ENCODE data around the gene EIF2B5. TPM values are rescaled to one million over a fixed set of nuclear protein-coding genes. Genes with fewer than 3 reads are reported as not detected.
"Not testable (repeated sequence)": the region's sequence is repeated elsewhere in the genome, so short reads cannot be mapped to it uniquely, and the experiment has no call there.

The EIF2B5 gene
- 31.4 TPM for total RNA-seq
- long read RNA-seq, transcript EIF2B5-201 (16 exons, 2,656 nt): major isoform, 113 of 130 reads
- long read RNA-seq, partial matches to known transcripts: 2 of 130 reads
- long read RNA-seq, other reads (novel, unspliced or antisense): 14 of 130 reads

GRCh38 chr3:184135149-184135910 lies at the start of gene EIF2B5:
EIF2B5 (plus strand) TSS chr3:184135358; CDS start chr3:184135386, 28 bp downstream.
- ATAC-seq (ENCODE audit: poor library complexity) (peak; percentile 97), DNase-seq (peak; percentile 95)
- intact Hi-C loops (cut with DNase I): loop anchor here (5.0 to 10.0 kb wide), 2 partner anchors 112 to 241 kb away; partner anchors contain the start of genes ALG3 and EEF1AKMT4

- DNase-seq (no peak), ATAC-seq (ENCODE audit: poor library complexity) (no peak)
- intact Hi-C loops (cut with DNase I): no loop called here
Measured at GRCh38 chr3:184085389-184085852, 49.7 kb upstream of the EIF2B5 start.

DNA sequence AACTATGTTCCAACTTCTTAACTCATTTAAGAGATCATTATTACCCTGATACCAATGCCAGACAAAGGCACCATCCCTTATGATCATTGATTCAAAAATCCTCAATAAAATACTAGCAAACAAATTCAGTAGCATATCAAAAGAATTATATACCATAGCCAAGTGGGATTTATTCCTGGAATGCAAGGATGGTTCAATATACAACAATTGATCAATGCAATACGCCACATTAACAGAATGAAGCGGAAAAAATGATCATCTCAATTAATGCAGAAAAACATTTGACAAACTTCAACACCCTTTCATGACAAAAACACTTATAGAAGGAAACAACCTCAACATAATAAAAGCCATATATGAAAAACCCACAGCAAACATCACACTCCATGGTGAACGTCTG lies 43.0 kb upstream of the EIF2B5 start:
- DNase-seq (no peak), ATAC-seq (ENCODE audit: poor library complexity) (no peak)
- intact Hi-C loops (cut with DNase I): no loop called here

GRCh38 chr3:184096811-184097383 lies 38.3 kb upstream of the EIF2B5 start, which contains the start of gene HTR3E:
HTR3E (plus strand) TSS chr3:184097064; CDS start chr3:184097530, 466 bp downstream.
- no peak for ATAC-seq (ENCODE audit: poor library complexity)
- intact Hi-C loops (cut with DNase I): no loop called here
- DNase-seq: no peak

GRCh38 chr3:184097556-184097955 lies 37.6 kb upstream of the EIF2B5 start:
- ATAC-seq (ENCODE audit: poor library complexity): no peak
- intact Hi-C loops (cut with DNase I): no loop called here
- DNase-seq: no peak

DNA sequence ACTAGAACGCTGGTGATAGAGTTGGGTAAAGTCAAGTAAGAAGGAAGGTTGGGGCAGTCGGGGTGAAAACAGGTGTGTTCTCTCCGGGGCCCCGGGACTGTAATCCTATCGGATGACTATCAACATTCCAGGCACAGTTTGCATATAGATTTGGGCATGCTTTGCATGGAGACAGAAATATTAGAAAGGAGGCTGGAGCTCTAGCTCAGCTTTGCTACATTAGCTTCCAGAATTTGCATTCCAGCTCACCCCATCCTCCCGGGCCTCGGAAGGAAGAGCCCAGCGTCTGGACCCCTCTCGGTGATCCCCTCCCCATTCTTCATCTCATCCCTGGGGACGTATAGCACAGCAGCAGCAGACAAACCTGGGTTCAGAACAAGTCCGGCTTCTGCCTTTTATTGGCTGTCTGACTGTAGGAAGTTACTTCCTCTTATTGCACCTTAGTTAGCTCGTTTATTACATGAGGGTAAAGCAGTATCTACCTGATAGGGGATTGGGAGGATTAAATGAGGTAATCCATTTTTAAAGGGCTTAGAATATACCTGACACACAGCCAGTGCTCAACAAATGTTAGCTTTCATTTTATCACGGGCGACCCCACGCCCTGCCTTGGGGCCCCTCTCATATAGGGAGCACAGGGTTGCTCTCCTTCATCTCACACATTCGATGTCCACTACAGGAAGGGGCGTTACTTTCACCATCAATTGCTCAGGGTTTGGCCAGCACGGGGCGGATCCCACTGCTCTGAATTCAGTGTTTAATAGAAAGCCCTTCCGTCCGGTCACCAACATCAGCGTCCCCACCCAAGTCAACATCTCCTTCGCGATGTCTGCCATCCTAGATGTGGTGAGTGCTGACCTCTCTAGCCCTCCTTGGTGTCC lies 35.1 kb upstream of the EIF2B5 start:
- intact Hi-C loops (cut with DNase I): no loop called here
- DNase-seq (no peak), ATAC-seq (ENCODE audit: poor library complexity) (no peak)

DNA sequence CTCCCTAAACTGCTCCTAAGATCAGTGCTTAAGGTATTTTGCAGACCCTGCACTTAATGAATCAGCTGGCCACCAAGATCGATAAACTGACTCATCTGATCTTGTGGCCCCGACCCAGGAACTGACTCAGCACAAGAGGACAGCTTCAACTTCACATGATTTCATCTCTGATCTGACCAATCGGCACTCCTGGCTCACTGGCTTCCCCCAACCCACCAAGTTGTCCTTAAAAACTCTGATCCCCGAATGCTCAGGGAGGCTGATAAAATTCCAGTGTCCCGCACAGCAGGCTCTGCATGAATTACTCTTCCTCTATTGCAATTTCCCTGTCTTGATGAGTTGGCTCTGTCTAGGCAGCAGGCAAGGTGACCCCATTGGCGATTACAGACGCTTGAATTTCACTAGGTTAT lies 24.8 kb upstream of the EIF2B5 start:
- DNase-seq (no peak), ATAC-seq (ENCODE audit: poor library complexity) (no peak)
- intact Hi-C loops (cut with DNase I): no loop called here

DNA sequence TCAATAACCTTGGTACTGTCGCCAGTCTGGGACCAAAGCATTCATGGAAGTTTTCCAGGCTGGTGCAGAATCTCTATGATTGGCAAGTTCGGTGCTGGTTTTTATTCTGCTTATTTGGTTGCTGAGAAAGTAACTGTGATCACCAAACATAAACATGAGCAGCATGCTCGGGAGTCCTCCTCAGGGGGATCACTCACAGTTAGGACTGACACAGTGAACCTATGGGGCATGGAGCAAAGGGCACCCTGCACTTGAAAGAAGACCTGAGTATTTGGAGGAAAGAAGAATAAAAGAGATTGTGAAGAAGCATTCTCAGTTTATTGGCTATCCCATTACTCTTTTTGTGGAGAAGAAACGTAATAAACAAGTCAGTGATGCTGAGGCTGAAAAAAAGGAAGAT lies 19.1 kb upstream of the EIF2B5 start:
- intact Hi-C loops (cut with DNase I): no loop called here
- ATAC-seq (ENCODE audit: poor library complexity): no peak
- DNase-seq: no peak

- intact Hi-C loops (cut with DNase I): no loop called here
- no peak for DNase-seq
- ATAC-seq (ENCODE audit: poor library complexity): no peak
Measured at GRCh38 chr3:184117636-184118035, 17.5 kb upstream of the EIF2B5 start.

- intact Hi-C loops (cut with DNase I); ATAC-seq (ENCODE audit: poor library complexity); DNase-seq: not testable (repeated sequence)
Measured at GRCh38 chr3:184121031-184121430, 14.1 kb upstream of the EIF2B5 start.

GRCh38 chr3:184126006-184126405 lies 9.2 kb upstream of the EIF2B5 start:
- ATAC-seq (ENCODE audit: poor library complexity) (no peak), DNase-seq (no peak)
- intact Hi-C loops (cut with DNase I): no loop called here

- DNase-seq (no peak), ATAC-seq (ENCODE audit: poor library complexity) (no peak)
- intact Hi-C loops (cut with DNase I): no loop called here
Measured at GRCh38 chr3:184129012-184129411, 6.1 kb upstream of the EIF2B5 start.

GRCh38 chr3:184132945-184133344 lies 2.2 kb upstream of the EIF2B5 start:
- DNase-seq (no peak), ATAC-seq (ENCODE audit: poor library complexity) (no peak)
- intact Hi-C loops (cut with DNase I): loop anchor here (10.0 kb wide), 1 partner anchor 238 kb away; no protein-coding TSS in a partner anchor

- intact Hi-C loops (cut with DNase I): loop anchor here (10.0 kb wide), 1 partner anchor 239 kb away; no protein-coding TSS in a partner anchor
- ATAC-seq (ENCODE audit: poor library complexity) (peak; percentile 89), DNase-seq (peak; percentile 91)
Measured at GRCh38 chr3:184133840-184134745, 1.1 kb upstream of the EIF2B5 start.

GRCh38 chr3:184134746-184135148 lies 411 bp upstream of the EIF2B5 start:
- ATAC-seq (ENCODE audit: poor library complexity) (peak; percentile 33), DNase-seq (no peak)
- intact Hi-C loops (cut with DNase I): loop anchor here (5.0 to 10.0 kb wide), 2 partner anchors 113 to 240 kb away; partner anchors contain the start of genes ALG3 and EEF1AKMT4

DNA sequence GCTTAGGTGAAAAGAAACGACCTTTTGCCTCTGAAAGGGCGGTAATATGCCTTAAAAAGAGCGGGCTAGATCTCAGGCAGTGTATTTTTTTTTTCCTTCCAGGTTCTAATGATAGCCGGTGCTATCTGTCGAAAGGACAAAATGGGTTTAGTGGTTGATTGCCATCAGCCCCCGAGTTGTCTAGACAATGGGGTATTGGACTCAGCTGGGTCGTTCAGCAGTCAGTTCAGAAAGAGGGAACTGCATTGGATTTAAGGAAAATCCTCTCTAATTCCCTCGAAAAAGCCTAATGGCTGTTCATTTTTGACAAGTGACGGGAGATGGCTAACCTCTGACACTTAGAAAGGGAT lies 728 bp downstream of the EIF2B5 start:
- no peak for DNase-seq
- intact Hi-C loops (cut with DNase I): loop anchor here (5.0 to 10.0 kb wide), 2 partner anchors 111 to 241 kb away; partner anchors contain the start of genes ALG3 and EEF1AKMT4
- no peak for ATAC-seq (ENCODE audit: poor library complexity)

GRCh38 chr3:184140436-184140835 lies 5.3 kb downstream of the EIF2B5 start:
- ATAC-seq (ENCODE audit: poor library complexity) (no peak), DNase-seq (no peak)
- intact Hi-C loops (cut with DNase I): no loop called here

GRCh38 chr3:184142199-184142598 lies 7.0 kb downstream of the EIF2B5 start:
- DNase-seq: no peak
- no peak for ATAC-seq (ENCODE audit: poor library complexity)
- intact Hi-C loops (cut with DNase I): no loop called here
